Trophoblast cell (in vitro differentiated cells and primary cell): ENCODE data around the gene DHRSX.

Experiments used
- DNase-seq, 2 donors: peaks; one replicate each; pipeline ENCODE4 v3.0.0-alpha.2; 2016
- H2AFZ ChIP-seq: 2 replicates; pipeline ENCODE4 v1.6.1; 2013; ENCODE audit warnings: low read length, moderate library complexity, mild to moderate bottlenecking; ENCODE audit not compliant: insufficient read depth, poor library complexity
- H2AK5ac ChIP-seq: 2 replicates; pipeline ENCODE4 v1.6.1; 2013; ENCODE audit warnings: mild to moderate bottlenecking, low read length
- H2BK120ac ChIP-seq: 2 replicates; pipeline ENCODE4 v1.6.1; 2013; ENCODE audit warnings: low read length, mild to moderate bottlenecking, moderate library complexity; ENCODE audit not compliant: insufficient read depth, poor library complexity
- H2BK12ac ChIP-seq: 2 replicates; pipeline ENCODE4 v1.6.1; 2013; ENCODE audit warnings: mild to moderate bottlenecking, low read length, moderate library complexity
- H2BK5ac ChIP-seq: 2 replicates; pipeline ENCODE4 v1.6.1; 2013; ENCODE audit warnings: low read length, low read depth, moderate library complexity, mild to moderate bottlenecking; ENCODE audit not compliant: poor library complexity
- H3K14ac ChIP-seq: 2 replicates; pipeline ENCODE4 v1.6.1; 2013; ENCODE audit warnings: mild to moderate bottlenecking, low read length
- H3K18ac ChIP-seq: 2 replicates; pipeline ENCODE4 v1.6.1; 2013; ENCODE audit warnings: mild to moderate bottlenecking, low read length
- H3K23ac ChIP-seq: 2 replicates; pipeline ENCODE4 v1.6.1; 2013; ENCODE audit warnings: low read length
- H3K27ac ChIP-seq: 2 replicates; pipeline ENCODE4 v1.5.1; 2013; ENCODE audit warnings: low read depth, mild to moderate bottlenecking, inconsistent platforms, low read length, moderate library complexity
- H3K27me3 ChIP-seq: 2 replicates; pipeline ENCODE4 v1.6.1; 2013; ENCODE audit warnings: inconsistent platforms, mild to moderate bottlenecking, low read length, moderate library complexity; ENCODE audit not compliant: insufficient read depth
- H3K36me3 ChIP-seq, 2 experiments: 1 replicate in 1 of 2; 2 replicates in 1 of 2; pipeline ENCODE4 v1.6.1; 2013; ENCODE audit warnings: low read length in 2 of 2, mild to moderate bottlenecking in 2 of 2, moderate library complexity in 1 of 2; ENCODE audit not compliant: insufficient read depth in 2 of 2, control insufficient read depth in 1 of 2
- H3K4ac ChIP-seq: 2 replicates; pipeline ENCODE4 v1.6.1; 2013; ENCODE audit warnings: low read depth, mild to moderate bottlenecking, low read length, moderate library complexity
- H3K4me1 ChIP-seq, 2 experiments: 1 replicate in 1 of 2; 2 replicates in 1 of 2; pipeline ENCODE4 v1.6.1; 2013; ENCODE audit warnings: low read length in 2 of 2, mild to moderate bottlenecking in 2 of 2, moderate library complexity in 1 of 2; ENCODE audit not compliant: insufficient read depth in 2 of 2, control insufficient read depth in 1 of 2
- H3K4me2 ChIP-seq: 2 replicates; pipeline ENCODE4 v1.6.1; 2013; ENCODE audit warnings: inconsistent platforms, mild to moderate bottlenecking, low read length, moderate library complexity
- H3K4me3 ChIP-seq: 2 replicates; pipeline ENCODE4 v1.5.1; 2013; ENCODE audit warnings: mild to moderate bottlenecking, low read depth, low read length, inconsistent platforms
- H3K79me1 ChIP-seq: one replicate; pipeline ENCODE4 v1.6.1; 2013; ENCODE audit warnings: low read length
- H3K79me2 ChIP-seq: 2 replicates; pipeline ENCODE4 v1.6.1; 2013; ENCODE audit warnings: low read length, mild to moderate bottlenecking; ENCODE audit not compliant: control insufficient read depth, insufficient read depth, poor library complexity
- H3K9ac ChIP-seq: 2 replicates; pipeline ENCODE4 v1.6.1; 2013; ENCODE audit warnings: mild to moderate bottlenecking, low read length
- H3K9me3 ChIP-seq: 2 replicates; pipeline ENCODE4 v1.6.1; 2013; ENCODE audit warnings: low read depth, mild to moderate bottlenecking, control low read depth, inconsistent platforms, low read length; ENCODE audit not compliant: insufficient read depth
- H4K12ac ChIP-seq: 2 replicates; pipeline ENCODE4 v1.6.1; 2013; ENCODE audit warnings: low read depth, mild to moderate bottlenecking, low read length, moderate library complexity
- H4K8ac ChIP-seq: 2 replicates; pipeline ENCODE4 v1.6.1; 2013; ENCODE audit warnings: low read depth, mild to moderate bottlenecking, low read length, moderate library complexity
- H4K91ac ChIP-seq: one replicate; pipeline ENCODE4 v1.6.1; 2013; ENCODE audit warnings: low read depth, mild to moderate bottlenecking, low read length, moderate library complexity
- WGBS: extraction: QIAGEN DNeasy Blood & Tissue Kit; methylation state at CpG from one replicate; pipeline ENCODE4 v1.1.7; 2013; ENCODE audit warnings: missing lambda C conversion rate; ENCODE audit not compliant: insufficient read length, insufficient coverage; ENCODE audit errors: extremely low coverage; 5-methylcytosine and 5-hydroxymethylcytosine counted together

The DHRSX gene

GRCh38 chrX:2228536-2228935 is 272.2 kb downstream of the DHRSX start:
- Histone ChIP-seq H4K12ac (no peak overlapping the region), H3K79me2 (no peaks in the 10 kb centered on the region), H2AFZ (no peak overlapping the region), H2AK5ac (no peak overlapping the region), H3K4me3 (no peak overlapping the region), H3K14ac (no peak overlapping the region), H3K79me1 (no peaks in the 10 kb centered on the region), H3K4me1 (no peaks in the 10 kb centered on the region), H2BK12ac (no peak overlapping the region), H3K9me3 (peaks cover 10% of the 10 kb centered on the region), H3K36me3 (peaks cover 0 to 4% of the 10 kb centered on the region in 2 experiments), H3K27ac (no peak overlapping the region), H2BK5ac (no peak overlapping the region), H4K91ac (no peak overlapping the region), H3K18ac (no peak overlapping the region), H3K27me3 (no peaks in the 10 kb centered on the region), H3K4me2 (no peak overlapping the region), H2BK120ac (no peak overlapping the region), H3K4ac (no peak overlapping the region), H4K8ac (no peak overlapping the region), H3K23ac (no peak overlapping the region), H3K9ac (no peak overlapping the region)
- DNase-seq, result peak; percentile 7 to 67
- no CpG with 5 or more reads among the region's 2 CpGs for WGBS

GRCh38 chrX:2226906-2227656 is 273.7 kb downstream of the DHRSX start:
- no peak overlapping the region for H3K4me2 ChIP-seq
- no peak overlapping the region for H4K8ac ChIP-seq

GRCh38 chrX:2226182-2226581 is 274.6 kb downstream of the DHRSX start:
- Histone ChIP-seq H3K18ac (no peak overlapping the region), H3K9ac (no peak overlapping the region), H3K4me2 (no peak overlapping the region), H2BK120ac (no peak overlapping the region), H3K27me3 (no peaks in the 10 kb centered on the region), H4K8ac (no peak overlapping the region), H4K91ac (no peak overlapping the region), H3K14ac (no peak overlapping the region), H3K79me1 (no peaks in the 10 kb centered on the region), H3K23ac (no peak overlapping the region), H2BK5ac (no peak overlapping the region), H3K9me3 (peaks cover 22% of the 10 kb centered on the region), H3K27ac (no peak overlapping the region), H4K12ac (no peak overlapping the region), H2AK5ac (no peak overlapping the region), H3K4ac (no peak overlapping the region), H3K79me2 (no peaks in the 10 kb centered on the region), H3K36me3 (peaks cover 0 to 7% of the 10 kb centered on the region in 2 experiments), H3K4me3 (no peak overlapping the region), H3K4me1 (no peaks in the 10 kb centered on the region), H2AFZ (no peak overlapping the region), H2BK12ac (no peak overlapping the region)
- DNase-seq, result no peak
- WGBS, result no CpG with 5 or more reads among the region's 9 CpGs

More at GRCh38 chrX:2226906-2227656, 273.7 kb downstream of the DHRSX start:
- Histone ChIP-seq H3K4ac (no peak overlapping the region), H3K9ac (no peak overlapping the region), H3K18ac (no peak overlapping the region), H4K91ac (no peak overlapping the region), H3K27me3 (no peaks in the 10 kb centered on the region), H3K79me1 (no peaks in the 10 kb centered on the region), H2BK5ac (no peak overlapping the region), H3K36me3 (peaks cover 0 to 7% of the 10 kb centered on the region in 2 experiments), H2AK5ac (no peak overlapping the region), H3K23ac (no peak overlapping the region), H3K79me2 (no peaks in the 10 kb centered on the region), H4K12ac (no peak overlapping the region), H2BK120ac (no peak overlapping the region), H3K9me3 (peaks cover 20% of the 10 kb centered on the region), H3K4me3 (no peak overlapping the region), H2BK12ac (no peak overlapping the region), H3K27ac (no peak overlapping the region), H2AFZ (no peak overlapping the region), H3K4me1 (no peaks in the 10 kb centered on the region), H3K14ac (no peak overlapping the region)
- no peak for DNase-seq
- no CpG with 5 or more reads among the region's 6 CpGs for WGBS

GRCh38 chrX:2224597-2225235 is 276.1 kb downstream of the DHRSX start:
- no peak overlapping the region for H4K91ac ChIP-seq
- H3K4me2 ChIP-seq, result no peak overlapping the region
- no peak overlapping the region for H3K18ac ChIP-seq
- no peaks in the 10 kb centered on the region for H3K79me2 ChIP-seq
- no peak overlapping the region for H3K27ac ChIP-seq
- no peaks in the 10 kb centered on the region for H3K27me3 ChIP-seq
- H4K8ac ChIP-seq, result no peak overlapping the region
- H3K9ac ChIP-seq, result no peak overlapping the region
- no peak overlapping the region for H2AFZ ChIP-seq
- H2BK120ac ChIP-seq, result no peak overlapping the region
- H3K4me3 ChIP-seq, result peak overlapping the region; percentile 61
- H3K23ac ChIP-seq, result peak overlapping the region; percentile 31
- peaks cover 8 to 10% of the 10 kb centered on the region in 2 experiments for H3K36me3 ChIP-seq
- DNase-seq, result no peak
- no CpG with 5 or more reads among the region's 9 CpGs for WGBS
- no peaks in the 10 kb centered on the region for H3K4me1 ChIP-seq
- H3K9me3 ChIP-seq, result peaks cover 30% of the 10 kb centered on the region
- H3K4ac ChIP-seq, result no peak overlapping the region
- H2AK5ac ChIP-seq, result no peak overlapping the region
- no peaks in the 10 kb centered on the region for H3K79me1 ChIP-seq
- no peak overlapping the region for H2BK5ac ChIP-seq
- no peak overlapping the region for H2BK12ac ChIP-seq
- H4K12ac ChIP-seq, result no peak overlapping the region
- no peak overlapping the region for H3K14ac ChIP-seq
